ENCODE results near the gene PRSS33. TPM values are rescaled to one million over a fixed set of nuclear protein-coding genes. Genes with fewer than 3 reads are reported as not detected.

PRSS33 gene
- total and polyA plus RNA-seq, 2 of the 8 experiments (the other 6 are each of a cell fraction or from before 2014, with no cell fraction given) = 0.09 TPM; not detected in 1

- Histone ChIP-seq H3K27me3 (replicated peaks in 1 of 4; ENCODE audit: control insufficient read depth in 3 of 4, extremely low read depth in 1 of 4, insufficient read depth in 3 of 4, low read length in 3 of 4) (no peaks in the 10 kb centered on the region), H3K79me1 (ENCODE audit: low read depth, low read length) (peaks cover 5% of the 10 kb centered on the region; the same call in 1 of the 2 replicates), H4K5ac (ENCODE audit: insufficient read length, low read depth, low read length) (no peak overlapping the region), H4K91ac (replicated peaks; ENCODE audit: insufficient read length, low read length) (no peak overlapping the region), H2AFZ (ENCODE audit: low read length) (no peak overlapping the region), H2BK15ac (ENCODE audit: low read length) (no peak overlapping the region), H4K8ac (ENCODE audit: extremely low read depth, insufficient read depth, low read length) (no peak overlapping the region), H3K36me3 (ENCODE audit: control insufficient read depth in 2 of 4, insufficient read depth in 4 of 4, low read length in 3 of 4) (peaks cover 21 to 45% (median 37%) of the 10 kb centered on the region in 4 experiments), H2BK120ac (replicated peaks; ENCODE audit: low read depth, low read length) (no peak overlapping the region), H2BK12ac (ENCODE audit: low read depth, low read length) (no peak overlapping the region), H2BK20ac (ENCODE audit: low read length) (no peak overlapping the region), H3K4ac (replicated peaks; ENCODE audit: insufficient read length, low read depth, low read length) (no peak overlapping the region), H3K4me1 (replicated peaks in 1 of 4; ENCODE audit: control insufficient read depth in 3 of 4, insufficient read depth in 4 of 4, low read length in 3 of 4) (peaks cover 2 to 8% (median 5%) of the 10 kb centered on the region in 4 experiments; a peak in 6 of 7 replicates), H3K9ac (replicated peaks in 1 of 4; ENCODE audit: extremely low read depth in 1 of 4, low read depth in 3 of 4, low read length in 3 of 4) (peak overlapping the region in 2 of 4 experiments; percentile 12 to 38; a peak in 1 of 7 replicates), H3K9me3 (ENCODE audit: insufficient read depth in 2 of 2, low read depth in 1 of 2, low read length in 1 of 2) (peaks cover 0 to 2% of the 10 kb centered on the region in 2 experiments; a peak in 1 of 4 replicates), H3K4me2 (ENCODE audit: insufficient read depth in 1 of 2, low read depth in 2 of 2, low read length in 2 of 2) (peak overlapping the region; percentile 77 to 82), H3K56ac (replicated peaks; ENCODE audit: insufficient read length, low read depth, low read length) (no peak overlapping the region), H4K20me1 (replicated peaks in 1 of 2; ENCODE audit: control insufficient read depth in 1 of 2, insufficient read depth in 2 of 2, low read length in 2 of 2) (peaks cover 21 to 25% of the 10 kb centered on the region in 2 experiments), H2BK5ac (ENCODE audit: low read depth, low read length) (no peak overlapping the region), H3K27ac (ENCODE audit: low read depth, low read length) (no peak overlapping the region), H3K79me2 (ENCODE audit: control insufficient read depth in 1 of 2, insufficient read depth in 2 of 2, low read length in 2 of 2) (peaks cover 52 to 79% of the 10 kb centered on the region in 2 experiments), H3K4me3 (ENCODE audit: extremely low read depth in 1 of 4, insufficient read depth in 2 of 4, low read depth in 3 of 4, low read length in 4 of 4) (peak overlapping the region in 3 of 4 experiments; percentile 14 to 89 (median 88); a peak in 5 of 8 replicates), H3K14ac (ENCODE audit: insufficient read length) (no peak overlapping the region), H3K23ac (ENCODE audit: insufficient read length) (no peak overlapping the region), H2AK5ac (ENCODE audit: low read depth, low read length) (no peak overlapping the region), H3K18ac (ENCODE audit: extremely low read depth, low read length) (no peak overlapping the region), H3K23me2 (ENCODE audit: low read depth, low read length) (peaks cover 8% of the 10 kb centered on the region; the same call in 1 of the 2 replicates)
- WGBS, 2 experiments (ENCODE audit: extremely low coverage in 1 of 2, insufficient coverage in 1 of 2, insufficient read length in 1 of 2, insufficient replicate concordance in 2 of 2, low coverage in 1 of 2, low lambda C conversion rate in 2 of 2, missing lambda C conversion rate in 1 of 2) = 67 to 100% methylated on average over 1 to 3 of the region's 3 CpGs
- DNase-seq (ENCODE audit: low read depth in 1 of 2, low spot score in 2 of 2) (no peak), FAIRE-seq (no peak)
- TF ChIP-seq BACH1 (IDR thresholded peaks at IDR 0.05; ENCODE audit: low read length) = no peak
- no peak for TF ChIP-seq CTCF (IDR thresholded peaks at IDR 0.05; ENCODE audit: control extremely low read depth in 1 of 3, insufficient read depth in 1 of 3, low read depth in 1 of 3, low read length in 3 of 3)
- no peak for TF ChIP-seq EGR1 (IDR thresholded peaks at IDR 0.05; ENCODE audit: borderline replicate concordance, low read depth, low read length)
- no peak for TF ChIP-seq RAD21 (IDR thresholded peaks at IDR 0.05 in 1 of 2, conservative IDR thresholded peaks at IDR 0.05 in 1 of 2; ENCODE audit: low read depth in 2 of 2, low read length in 2 of 2)
- no peak for TF ChIP-seq YY1 (IDR thresholded peaks at IDR 0.05; ENCODE audit: low read depth, low read length)
- TF ChIP-seq SIRT6 (IDR thresholded peaks at IDR 0.05; ENCODE audit: low read length) = no peak
- no peak for TF ChIP-seq TEAD4 (IDR thresholded peaks at IDR 0.05; ENCODE audit: low read depth, low read length)
- TF ChIP-seq POLR2AphosphoS5 (IDR thresholded peaks at IDR 0.05; ENCODE audit: low read depth, low read length) = 0 out of 2 replicates have a peak, but pooled peaks have one; percentile 19
- ChIA-PET CTCF (ENCODE audit: partially characterized antibody) (no interaction called here), POLR2A (ENCODE audit: partially characterized antibody) (interaction anchor here (1.1 to 8.3 kb wide), 5 partner anchors 8 to 20 kb away, joined by 3 to 180 read pairs (median 96); partner anchors contain the start of gene ELOB)
These were observed 32.2 kb downstream of the PRSS33 start for GRCh38 chr16:2755158-2755557.
